MM.1S (cell line): ENCODE measurements around the gene SLC18B1.

Source experiments
- DNase-seq: peaks from one replicate; pipeline ENCODE4 v3.0.0-alpha.2; 2015
- H2AFZ ChIP-seq: fragments of 300-600 bp; sonication (generic); 2 replicates; pipeline ENCODE4 v1.6.0; 2016; ENCODE audit warnings: antibody characterized with exemption, low read length
- H3F3A ChIP-seq: fragments of 300-600 bp; sonication (generic); 2 replicates; pipeline ENCODE4 v1.6.1; 2016; ENCODE audit warnings: mild to moderate bottlenecking, antibody characterized with exemption, low read length, moderate library complexity, mixed read lengths; ENCODE audit not compliant: insufficient read depth
- H3K27ac ChIP-seq: fragments of 300-600 bp; sonication (generic); 2 replicates; pipeline ENCODE4 v1.5.1; 2016; ENCODE audit warnings: mild to moderate bottlenecking, low read length
- H3K27me3 ChIP-seq: fragments of 300-600 bp; sonication (generic); replicated peaks from 2 replicates; pipeline ENCODE4 v1.6.0; 2016; ENCODE audit warnings: low read length; ENCODE audit not compliant: insufficient read depth
- H3K36me3 ChIP-seq: fragments of 300-600 bp; sonication (generic); replicated peaks from 2 replicates; pipeline ENCODE4 v1.6.1; 2016; ENCODE audit warnings: mild to moderate bottlenecking, low read length, mixed read lengths; ENCODE audit not compliant: insufficient read depth
- H3K4me1 ChIP-seq: fragments of 300-600 bp; sonication (generic); 2 replicates; pipeline ENCODE4 v1.6.1; 2016; ENCODE audit warnings: low read length, mixed read lengths
- H3K4me2 ChIP-seq: fragments of 300-600 bp; sonication (generic); 2 replicates; pipeline ENCODE4 v1.6.0; 2016; ENCODE audit warnings: low read depth, low read length
- H3K4me3 ChIP-seq: fragments of 300-600 bp; sonication (generic); 2 replicates; pipeline ENCODE4 v1.5.1; 2016; ENCODE audit warnings: low read length, mixed read lengths
- H3K79me2 ChIP-seq: fragments of 300-600 bp; sonication (generic); 2 replicates; pipeline ENCODE4 v1.6.1; 2016; ENCODE audit warnings: mixed run types, low read length, mixed read lengths
- H3K9ac ChIP-seq: fragments of 300-600 bp; sonication (generic); 2 replicates; pipeline ENCODE4 v1.6.1; 2016; ENCODE audit warnings: low read length, mixed read lengths
- H3K9me2 ChIP-seq: fragments of 300-600 bp; sonication (generic); replicated peaks from 2 replicates; pipeline ENCODE4 v1.6.1; 2016; ENCODE audit warnings: mild to moderate bottlenecking, low read length, mixed read lengths; ENCODE audit not compliant: insufficient read depth
- H3K9me3 ChIP-seq: fragments of 300-600 bp; sonication (generic); replicated peaks from 2 replicates; pipeline ENCODE4 v1.6.1; 2016; ENCODE audit warnings: mild to moderate bottlenecking, low read length, mixed read lengths; ENCODE audit not compliant: insufficient read depth
- H4K20me1 ChIP-seq: fragments of 300-600 bp; sonication (generic); 2 replicates; pipeline ENCODE4 v1.6.1; 2016; ENCODE audit warnings: mild to moderate bottlenecking, low read length, moderate library complexity, mixed read lengths; ENCODE audit not compliant: insufficient read depth
- CTCF ChIP-seq: fragments of 300-600 bp; sonication (generic); IDR thresholded peaks from 2 replicates; pipeline ENCODE4 v1.5.1; 2016; ENCODE audit warnings: antibody characterized with exemption, low read length, mixed read lengths
- EZH2 ChIP-seq: fragments of 300-600 bp; sonication (generic); optimal IDR thresholded peaks from 2 replicates; pipeline ENCODE3; 2017; ENCODE audit warnings: low read depth, mild to moderate bottlenecking, antibody characterized with exemption, low read length, mixed read lengths
- EZH2phosphoT487 ChIP-seq: fragments of 300-600 bp; sonication (generic); IDR thresholded peaks from 2 replicates; pipeline ENCODE4 v1.6.1; 2018; ENCODE audit warnings: antibody characterized with exemption, low read length

The SLC18B1 gene

GRCh38 chr6:132765560-132765959 is 32.9 kb downstream of the SLC18B1 start:
- Histone ChIP-seq H3K9me2 (no peaks in the 10 kb centered on the region), H3K36me3 (no peaks in the 10 kb centered on the region), H2AFZ (no peak overlapping the region), H3K79me2 (no peaks in the 10 kb centered on the region), H3K9ac (no peak overlapping the region), H4K20me1 (no peaks in the 10 kb centered on the region), H3K9me3 (no peaks in the 10 kb centered on the region), H3K4me2 (no peak overlapping the region), H3K4me1 (no peaks in the 10 kb centered on the region), H3K4me3 (no peak overlapping the region), H3K27ac (no peak overlapping the region), H3K27me3 (no peaks in the 10 kb centered on the region), H3F3A (no peaks in the 10 kb centered on the region)
- DNase-seq = no peak
- TF ChIP-seq EZH2 (no peak), EZH2phosphoT487 (no peak), CTCF (no peak)

GRCh38 chr6:132764370-132764769 is 34.1 kb downstream of the SLC18B1 start:
- Histone ChIP-seq H3K27ac (no peak overlapping the region), H3K9me2 (no peaks in the 10 kb centered on the region), H3K4me2 (no peak overlapping the region), H3K9me3 (no peaks in the 10 kb centered on the region), H3K27me3 (no peaks in the 10 kb centered on the region), H3K4me3 (no peak overlapping the region), H3K79me2 (no peaks in the 10 kb centered on the region), H4K20me1 (no peaks in the 10 kb centered on the region), H2AFZ (no peak overlapping the region), H3F3A (no peaks in the 10 kb centered on the region), H3K9ac (no peak overlapping the region), H3K36me3 (no peaks in the 10 kb centered on the region), H3K4me1 (no peaks in the 10 kb centered on the region)
- TF ChIP-seq EZH2 = no peak
- TF ChIP-seq CTCF = no peak
- no peak for TF ChIP-seq EZH2phosphoT487
- DNase-seq = no peak

- H3K36me3 ChIP-seq = no peaks in the 10 kb centered on the region
- H2AFZ ChIP-seq = no peak overlapping the region
- no peaks in the 10 kb centered on the region for H3K9me2 ChIP-seq
- peak; percentile 55 for DNase-seq
- no peaks in the 10 kb centered on the region for H3K4me1 ChIP-seq
- TF ChIP-seq EZH2phosphoT487 = no peak
- TF ChIP-seq CTCF = no peak
- TF ChIP-seq EZH2 = no peak
- no peak overlapping the region for H3K9ac ChIP-seq
- no peaks in the 10 kb centered on the region for H3K9me3 ChIP-seq
- H3K4me3 ChIP-seq = no peak overlapping the region
- no peaks in the 10 kb centered on the region for H4K20me1 ChIP-seq
- no peaks in the 10 kb centered on the region for H3F3A ChIP-seq
- no peak overlapping the region for H3K27ac ChIP-seq
- no peak overlapping the region for H3K4me2 ChIP-seq
- H3K27me3 ChIP-seq = no peaks in the 10 kb centered on the region
- H3K79me2 ChIP-seq = no peaks in the 10 kb centered on the region
Observed at GRCh38 chr6:132763269-132763668, 35.2 kb downstream of the SLC18B1 start.
